Cardiac muscle cell (in vitro differentiated cells and primary cell): ENCODE data around the gene APOOL. TPM values are rescaled to one million over a fixed set of nuclear protein-coding genes. Genes with fewer than 3 reads are reported as not detected.
"Not testable (repeated sequence)": the region's sequence is repeated elsewhere in the genome, so short reads cannot be mapped to it uniquely, and the experiment has no call there.

Experiments
- DNase-seq, 2 donors: peaks; one replicate each; pipeline versions ENCODE4 v3.0.0 to v3.0.0-alpha.2; 2010 to 2017; ENCODE audit warnings: low read depth in 1 of 2, low spot score in 1 of 2
- H3K27ac ChIP-seq: fragments of 200-600 bp; sonication (generic); 2 replicates; pipeline ENCODE4 v1.5.1; 2016
- H3K27me3 ChIP-seq: fragments of 200-600 bp; sonication (generic); 2 replicates; pipeline ENCODE4 v1.6.0; 2016; ENCODE audit warnings: control low read depth
- H3K36me3 ChIP-seq: fragments of 200-600 bp; sonication (generic); 2 replicates; pipeline ENCODE4 v1.5.1; 2016; ENCODE audit warnings: control low read depth
- H3K4me1 ChIP-seq: fragments of 200-600 bp; sonication (generic); 2 replicates; pipeline ENCODE4 v1.8.1; 2017; ENCODE audit warnings: low read depth, mild to moderate bottlenecking, mixed run types
- H3K4me3 ChIP-seq: fragments of 200-600 bp; sonication (generic); 2 replicates; pipeline ENCODE4 v1.5.1; 2016; ENCODE audit warnings: mild to moderate bottlenecking
- H3K9me3 ChIP-seq: fragments of 200-600 bp; sonication (generic); 2 replicates; pipeline ENCODE4 v1.5.1; 2017; ENCODE audit warnings: low read depth, mild to moderate bottlenecking, control low read depth
- CTCF ChIP-seq: IDR thresholded peaks from 2 replicates; pipeline ENCODE4 v1.5.1; 2012; ENCODE audit warnings: low read depth, mild to moderate bottlenecking, low read length
- polyA plus RNA-seq: library from polyadenylated mRNA; unstranded; fragments of >200 nt; fragmentation: Nextera tagmentation; extraction: Ambion mirVana; gene quantifications from 2 replicates; pipeline ENCODE4 v1.2.1, GENCODE V29; 2016
- total RNA-seq: library from RNA; depleted of rRNA; stranded (reverse); fragments of >200 nt; gene quantifications from 2 replicates; pipeline ENCODE4 v1.2.3, GENCODE V29; 2016

APOOL gene
- 5.8 and 7.9 TPM in 2 replicates for total RNA-seq
- polyA plus RNA-seq = 3.2 and 5.2 TPM in 2 replicates

GRCh38 chrX:85003655-85004244 lies at the start of gene APOOL:
Gene APOOL, plus strand, starts transcription at chrX:85003877. Its CDS starts 36 bp downstream, at chrX:85003913.
- Histone ChIP-seq H3K36me3 (no peaks in the 10 kb centered on the region), H3K9me3 (no peaks in the 10 kb centered on the region), H3K4me1 (no peaks in the 10 kb centered on the region), H3K27me3 (no peaks in the 10 kb centered on the region), H3K4me3 (peak within 1 kb of the TSS; percentile 76), H3K27ac (peak within 1 kb of the TSS; percentile 92)
- peak; percentile 87 to 92 for DNase-seq
- TF ChIP-seq CTCF = no peak

GRCh38 chrX:84956304-84956703 lies 47.4 kb upstream of the APOOL start:
- no peak overlapping the region for H3K27ac ChIP-seq
- no peaks in the 10 kb centered on the region for H3K4me1 ChIP-seq
- H3K9me3 ChIP-seq = no peaks in the 10 kb centered on the region
- DNase-seq = no peak
- no peak overlapping the region for H3K4me3 ChIP-seq
- no peak for TF ChIP-seq CTCF
- no peaks in the 10 kb centered on the region for H3K36me3 ChIP-seq
- no peaks in the 10 kb centered on the region for H3K27me3 ChIP-seq

DNA sequence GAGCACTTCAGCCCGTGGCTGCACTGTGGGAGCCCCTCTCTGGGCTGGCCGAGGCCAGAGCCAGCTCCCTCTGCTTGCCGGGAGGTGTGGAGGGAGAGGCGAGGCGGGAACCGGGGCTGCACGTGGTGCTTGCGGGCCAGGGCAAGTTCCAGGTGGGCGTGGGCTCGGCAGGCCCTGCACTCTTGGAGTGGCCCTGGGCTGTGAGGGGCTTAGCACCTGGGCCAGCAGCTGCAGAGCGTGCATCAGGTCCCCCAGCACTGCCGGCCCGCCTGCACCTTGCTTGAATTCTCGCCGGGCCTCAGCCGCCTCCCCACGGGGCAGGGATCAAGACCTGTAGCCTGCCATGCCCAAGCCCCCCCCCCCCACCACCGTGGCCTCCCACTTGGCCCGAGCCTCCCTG lies 28.9 kb upstream of the APOOL start:
- H3K27me3 ChIP-seq = no peaks in the 10 kb centered on the region
- no peaks in the 10 kb centered on the region for H3K4me1 ChIP-seq
- no peak for DNase-seq
- no peaks in the 10 kb centered on the region for H3K36me3 ChIP-seq
- no peaks in the 10 kb centered on the region for H3K9me3 ChIP-seq
- H3K4me3 ChIP-seq = no peak overlapping the region
- no peak overlapping the region for H3K27ac ChIP-seq
- TF ChIP-seq CTCF = no peak

DNA sequence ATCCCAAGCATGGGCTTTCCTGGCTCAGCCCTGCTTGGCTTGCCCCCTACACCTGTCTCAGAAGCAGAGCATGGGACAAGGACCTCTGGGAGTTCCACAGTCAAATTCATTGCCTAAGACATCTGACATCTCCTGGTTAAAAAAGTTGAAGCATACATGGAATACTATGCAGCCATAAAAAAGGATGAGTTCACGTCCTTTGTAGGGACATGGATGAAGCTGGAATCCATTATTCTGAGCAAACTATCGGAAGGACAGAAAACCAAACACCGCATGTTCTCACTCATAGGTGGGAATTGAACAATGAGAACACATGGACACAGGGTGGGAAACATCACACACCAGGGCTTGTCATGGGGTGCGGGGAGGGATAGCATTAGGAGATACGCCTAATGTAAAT lies 11.9 kb upstream of the APOOL start:
- not testable (repeated sequence) for H3K27me3 ChIP-seq

DNA sequence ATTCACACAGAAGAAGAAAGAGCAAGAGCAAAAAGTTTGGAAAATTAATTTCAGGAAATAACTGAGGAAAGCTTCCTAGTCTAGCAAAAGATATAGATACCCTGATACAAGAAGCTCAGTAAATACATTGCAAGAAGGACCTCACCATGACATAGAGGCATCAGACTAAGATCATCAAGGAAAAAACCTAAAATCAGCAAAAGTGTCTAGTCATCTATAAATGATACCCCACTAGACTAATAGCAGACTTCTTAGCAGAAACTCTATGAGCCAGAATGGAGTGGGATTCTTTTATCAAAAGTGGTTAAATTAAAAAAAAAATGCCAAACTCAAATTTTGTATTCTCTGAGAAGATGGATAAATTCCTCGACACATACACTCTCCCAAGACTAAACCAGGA lies 10.5 kb upstream of the APOOL start:
- TF ChIP-seq CTCF = no peak
- Histone ChIP-seq H3K27ac (no peak overlapping the region), H3K4me1 (no peaks in the 10 kb centered on the region), H3K9me3 (no peaks in the 10 kb centered on the region), H3K36me3 (no peaks in the 10 kb centered on the region), H3K27me3 (no peaks in the 10 kb centered on the region), H3K4me3 (no peak overlapping the region)
- no peak for DNase-seq

More for the DNA sequence above, 11.9 kb upstream of the APOOL start:
- H3K27ac ChIP-seq, H3K36me3 ChIP-seq, DNase-seq, H3K4me1 ChIP-seq, H3K9me3 ChIP-seq, H3K4me3 ChIP-seq: not testable (repeated sequence)

DNA sequence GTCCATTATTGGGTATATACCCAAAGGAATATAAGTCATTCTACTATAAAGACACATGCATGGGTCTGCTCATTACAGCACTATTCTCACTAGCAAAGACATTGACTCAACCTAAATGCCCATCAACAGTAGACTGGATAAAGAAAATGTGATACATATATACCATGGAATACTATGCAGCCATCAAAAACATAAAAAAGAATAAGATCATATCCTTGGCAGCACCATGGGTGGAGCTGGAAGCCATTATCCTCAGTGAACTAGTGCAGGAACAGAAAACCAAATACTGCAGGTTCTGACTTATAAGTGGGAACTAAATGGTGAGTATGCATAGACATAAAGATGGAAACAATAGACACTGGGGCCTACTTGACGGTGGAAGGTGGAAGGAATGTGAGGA lies 2.3 kb upstream of the APOOL start:
- no peak for DNase-seq
- no peak for TF ChIP-seq CTCF
- Histone ChIP-seq H3K27me3 (no peaks in the 10 kb centered on the region), H3K36me3 (no peaks in the 10 kb centered on the region), H3K4me3 (no peak overlapping the region), H3K9me3 (no peaks in the 10 kb centered on the region), H3K4me1 (no peaks in the 10 kb centered on the region), H3K27ac (no peak overlapping the region)
